Esophagus muscularis mucosa (tissue), 3 donors: ENCODE measurements around the gene AKR1C2.

Source experiments
- POLR2A ChIP-seq: fragments of 450-650 bp; IDR thresholded peaks from one replicate; pipeline ENCODE4 v1.6.1; 2017; ENCODE audit warnings: antibody characterized with exemption, moderate library complexity, mild to moderate bottlenecking, low read depth
- POLR2AphosphoS5 ChIP-seq, 2 donors: sonication (generic); formaldehyde crosslinking; IDR thresholded peaks; one replicate each; pipeline ENCODE4 v1.6.1; 2017; ENCODE audit warnings: antibody characterized with exemption in 2 of 2
- TF ChIP-seq, protein P1 (sequence below), 3 experiments: fragments of 200-600 bp in 2 of 3; fragments of 450-650 bp in 1 of 3; sonication (generic) in 2 of 3; IDR thresholded peaks; one replicate each; pipeline ENCODE4 v1.5.1; 2017 to 2019; ENCODE audit warnings: antibody characterized with exemption in 3 of 3, mild to moderate bottlenecking in 2 of 3, moderate library complexity in 1 of 3

DNA sequence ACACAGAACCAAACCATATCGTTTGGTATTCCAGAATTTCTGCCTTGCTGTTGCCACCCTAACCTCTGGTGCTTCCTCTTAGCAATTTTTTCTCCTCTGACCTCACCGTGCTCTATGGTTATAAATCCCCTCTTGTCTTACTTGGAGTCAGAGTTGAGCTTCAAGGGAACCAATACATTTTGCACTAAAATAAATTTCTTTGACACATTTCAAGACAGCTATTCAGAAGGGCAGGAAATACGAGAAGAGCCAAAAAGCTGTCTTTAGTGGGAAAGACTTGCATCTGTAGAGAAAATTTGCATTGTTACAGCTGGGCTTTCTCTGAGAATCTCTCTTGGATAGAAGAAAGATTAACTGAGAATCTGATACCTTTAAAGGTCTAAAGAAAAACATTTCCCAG lies 14.5 kb upstream of the AKR1C2 start:
- TF ChIP-seq, protein P1, sequence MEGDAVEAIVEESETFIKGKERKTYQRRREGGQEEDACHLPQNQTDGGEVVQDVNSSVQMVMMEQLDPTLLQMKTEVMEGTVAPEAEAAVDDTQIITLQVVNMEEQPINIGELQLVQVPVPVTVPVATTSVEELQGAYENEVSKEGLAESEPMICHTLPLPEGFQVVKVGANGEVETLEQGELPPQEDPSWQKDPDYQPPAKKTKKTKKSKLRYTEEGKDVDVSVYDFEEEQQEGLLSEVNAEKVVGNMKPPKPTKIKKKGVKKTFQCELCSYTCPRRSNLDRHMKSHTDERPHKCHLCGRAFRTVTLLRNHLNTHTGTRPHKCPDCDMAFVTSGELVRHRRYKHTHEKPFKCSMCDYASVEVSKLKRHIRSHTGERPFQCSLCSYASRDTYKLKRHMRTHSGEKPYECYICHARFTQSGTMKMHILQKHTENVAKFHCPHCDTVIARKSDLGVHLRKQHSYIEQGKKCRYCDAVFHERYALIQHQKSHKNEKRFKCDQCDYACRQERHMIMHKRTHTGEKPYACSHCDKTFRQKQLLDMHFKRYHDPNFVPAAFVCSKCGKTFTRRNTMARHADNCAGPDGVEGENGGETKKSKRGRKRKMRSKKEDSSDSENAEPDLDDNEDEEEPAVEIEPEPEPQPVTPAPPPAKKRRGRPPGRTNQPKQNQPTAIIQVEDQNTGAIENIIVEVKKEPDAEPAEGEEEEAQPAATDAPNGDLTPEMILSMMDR (IDR thresholded peaks at IDR 0.05): no peak
- no peak for TF ChIP-seq POLR2AphosphoS5 (IDR thresholded peaks at IDR 0.05)
- no peak for TF ChIP-seq POLR2A
